Left lobe of liver (tissue), 2 donors: ENCODE data around the gene ACTR2. TPM values are rescaled to one million over a fixed set of nuclear protein-coding genes. Genes with fewer than 3 reads are reported as not detected.
"Not testable (repeated sequence)": the region's sequence is repeated elsewhere in the genome, so short reads cannot be mapped to it uniquely, and the experiment has no call there.

Source experiments
- ATAC-seq: fragments of 200-7000 bp; cut with Tn5 transposase; one replicate; pipeline ENCODE4 v1.9.1; 2020; ENCODE audit warnings: mild to moderate bottlenecking, moderate library complexity
- DNase-seq: peaks from one replicate; pipeline ENCODE4 v3.0.0-alpha.2; 2020; ENCODE audit warnings: low spot score
- total RNA-seq: library from RNA; stranded (reverse); gene quantifications from one replicate; pipeline ENCODE4 v1.2.1, GENCODE V29; 2021
- donor health status: DM: no; HTN: no; CAD: no; lungs with moderate emphysema.
- donor health status: DM: no; HTN: yes; CAD: no.

Gene ACTR2
- total RNA-seq, 1 donor from 2014 or later, result 63.8 TPM

GRCh38 chr2:65309699-65310098 is 82.1 kb downstream of the ACTR2 start:
- ATAC-seq (peak; percentile 11), DNase-seq (no peak)

GRCh38 chr2:65311049-65311448 is 83.4 kb downstream of the ACTR2 start:
- DNase-seq, result no peak
- ATAC-seq, result no peak

GRCh38 chr2:65311596-65311995 is 84.0 kb downstream of the ACTR2 start:
- DNase-seq (no peak), ATAC-seq (no peak)

GRCh38 chr2:65313126-65313953 is 85.7 kb downstream of the ACTR2 start:
- ATAC-seq (no peak), DNase-seq (no peak)

- DNase-seq (no peak), ATAC-seq (no peak)
Observed at GRCh38 chr2:65313954-65314256, 86.3 kb downstream of the ACTR2 start.

- DNase-seq (no peak), ATAC-seq (no peak)
Observed at GRCh38 chr2:65314801-65315441, 87.3 kb downstream of the ACTR2 start.

- DNase-seq (no peak), ATAC-seq (peak; percentile 81)
Observed at GRCh38 chr2:65316072-65316471, 88.4 kb downstream of the ACTR2 start.

- DNase-seq, ATAC-seq: not testable (repeated sequence)
Observed at GRCh38 chr2:65317351-65317750, 89.7 kb downstream of the ACTR2 start.

- no peak for DNase-seq
- no peak for ATAC-seq
Observed at GRCh38 chr2:65317841-65318240, 90.2 kb downstream of the ACTR2 start.

GRCh38 chr2:65319072-65319673 is 91.5 kb downstream of the ACTR2 start:
- ATAC-seq, result no peak
- no peak for DNase-seq

- no peak for ATAC-seq
- DNase-seq, result no peak
Observed at GRCh38 chr2:65319674-65320041, 92.0 kb downstream of the ACTR2 start.

- DNase-seq (no peak), ATAC-seq (no peak)
Observed at GRCh38 chr2:65320042-65320725, 92.6 kb downstream of the ACTR2 start.

Other genes starting within 250 kb of the ACTR2 start
- 8.1 TPM for gene SLC1A4, start 238.4 kb upstream of the ACTR2 start, total RNA-seq
- 2.2 TPM for gene CEP68, start 171.4 kb upstream of the ACTR2 start, total RNA-seq
- gene RAB1A, start 97.7 kb upstream of the ACTR2 start, total RNA-seq, result 62.3 TPM
- 17.3 TPM for gene SPRED2, start 204.8 kb downstream of the ACTR2 start, total RNA-seq